ENCODE results near the gene TMEM131.

GRCh38 chr2:97741251-97741650, 254.5 kb downstream of the TMEM131 start:
- no peak for TF ChIP-seq POLR2A (IDR thresholded peaks at IDR 0.05)
- TF ChIP-seq, protein P1, sequence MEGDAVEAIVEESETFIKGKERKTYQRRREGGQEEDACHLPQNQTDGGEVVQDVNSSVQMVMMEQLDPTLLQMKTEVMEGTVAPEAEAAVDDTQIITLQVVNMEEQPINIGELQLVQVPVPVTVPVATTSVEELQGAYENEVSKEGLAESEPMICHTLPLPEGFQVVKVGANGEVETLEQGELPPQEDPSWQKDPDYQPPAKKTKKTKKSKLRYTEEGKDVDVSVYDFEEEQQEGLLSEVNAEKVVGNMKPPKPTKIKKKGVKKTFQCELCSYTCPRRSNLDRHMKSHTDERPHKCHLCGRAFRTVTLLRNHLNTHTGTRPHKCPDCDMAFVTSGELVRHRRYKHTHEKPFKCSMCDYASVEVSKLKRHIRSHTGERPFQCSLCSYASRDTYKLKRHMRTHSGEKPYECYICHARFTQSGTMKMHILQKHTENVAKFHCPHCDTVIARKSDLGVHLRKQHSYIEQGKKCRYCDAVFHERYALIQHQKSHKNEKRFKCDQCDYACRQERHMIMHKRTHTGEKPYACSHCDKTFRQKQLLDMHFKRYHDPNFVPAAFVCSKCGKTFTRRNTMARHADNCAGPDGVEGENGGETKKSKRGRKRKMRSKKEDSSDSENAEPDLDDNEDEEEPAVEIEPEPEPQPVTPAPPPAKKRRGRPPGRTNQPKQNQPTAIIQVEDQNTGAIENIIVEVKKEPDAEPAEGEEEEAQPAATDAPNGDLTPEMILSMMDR (IDR thresholded peaks at IDR 0.05): no peak

All from testis (tissue), 2 donors.